Activated T-cell treated with anti-CD3 and anti-CD28 coated beads, Interleukin-2, amount 50 U/mL, for 24 hours (primary cell): Measurements from ENCODE around the gene SNAPC2.
A peak's percentile ranks its signal among the peaks of the same experiment; 100 is the strongest.

Source experiments
- DNase-seq: peaks from one replicate; pipeline ENCODE4 v3.0.0-alpha.2; 2020
- H3K27ac Mint-ChIP-seq: 2 replicates; pipeline ENCODE4 v1.8.0; 2020; ENCODE audit warnings: mild to moderate bottlenecking, mixed read lengths
- H3K27me3 Mint-ChIP-seq: 2 replicates; pipeline ENCODE4 v1.8.0; 2020; ENCODE audit warnings: mixed read lengths
- H3K36me3 Mint-ChIP-seq: 2 replicates; pipeline ENCODE4 v1.8.0; 2020; ENCODE audit warnings: low read depth, mixed read lengths
- H3K4me1 Mint-ChIP-seq: 2 replicates; pipeline ENCODE4 v1.8.0; 2020; ENCODE audit warnings: low read depth, mixed read lengths
- H3K4me3 Mint-ChIP-seq: 2 replicates; pipeline ENCODE4 v1.8.0; 2020; ENCODE audit warnings: mild to moderate bottlenecking, moderate library complexity, mixed read lengths
- H3K9me3 Mint-ChIP-seq: 2 replicates; pipeline ENCODE4 v1.8.0; 2020; ENCODE audit warnings: mixed read lengths

The SNAPC2 gene

DNA sequence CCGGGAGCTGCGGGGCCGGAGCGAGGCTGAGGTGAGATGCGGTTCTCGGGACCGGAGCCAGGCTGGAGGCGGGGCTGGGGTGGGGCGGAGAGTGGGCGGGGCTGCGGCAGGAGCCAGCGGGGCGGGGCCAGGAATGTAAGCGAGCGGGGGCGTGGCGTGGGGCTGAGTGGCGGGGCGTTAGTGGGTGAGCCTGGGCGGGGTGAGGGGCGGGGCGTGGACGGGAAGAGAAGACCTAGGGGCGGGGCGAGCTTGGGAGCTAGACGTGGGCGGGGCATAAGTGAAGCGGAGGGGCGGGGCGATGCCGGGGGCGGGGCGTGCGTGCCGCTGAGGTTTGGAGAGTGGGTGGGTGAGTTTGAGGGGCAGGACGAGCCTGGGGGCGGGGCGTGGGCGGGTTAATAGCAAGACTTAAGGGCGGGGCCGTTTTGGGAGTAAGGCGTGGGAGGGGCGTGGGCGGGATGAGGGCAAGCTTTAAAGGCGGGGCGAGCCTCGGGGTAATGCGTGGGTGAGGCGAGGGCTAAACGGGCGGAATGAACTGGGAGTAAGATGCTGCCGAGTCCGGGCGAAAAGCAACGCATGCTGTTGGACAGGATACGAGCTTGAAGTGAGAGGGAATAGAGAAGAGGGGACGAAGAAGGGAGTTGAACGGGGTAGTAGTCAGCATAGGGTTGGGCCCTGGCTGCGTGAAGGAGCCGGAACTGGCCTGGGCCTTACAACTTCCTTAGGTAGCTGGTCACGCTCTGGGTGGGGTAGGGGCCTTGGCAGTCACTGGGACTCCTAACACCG, 572 bp downstream of the SNAPC2 start:
- Mint-ChIP-seq H3K4me1 (peaks cover 36% of the 10 kb centered on the region), H3K27me3 (peaks cover 34% of the 10 kb centered on the region), H3K27ac (peak overlapping the region; percentile 92), H3K9me3 (no peaks in the 10 kb centered on the region), H3K36me3 (peaks cover 14% of the 10 kb centered on the region), H3K4me3 (peak overlapping the region; percentile 79)
- peak; percentile 98 for DNase-seq

- Mint-ChIP-seq H3K4me1 (peaks cover 36% of the 10 kb centered on the region), H3K9me3 (no peaks in the 10 kb centered on the region), H3K36me3 (peaks cover 16% of the 10 kb centered on the region), H3K27ac (peak overlapping the region; percentile 92), H3K4me3 (peak overlapping the region; percentile 79), H3K27me3 (peaks cover 30% of the 10 kb centered on the region)
- no peak for DNase-seq
Observed at GRCh38 chr19:7921302-7921966, 1.3 kb downstream of the SNAPC2 start.

DNA sequence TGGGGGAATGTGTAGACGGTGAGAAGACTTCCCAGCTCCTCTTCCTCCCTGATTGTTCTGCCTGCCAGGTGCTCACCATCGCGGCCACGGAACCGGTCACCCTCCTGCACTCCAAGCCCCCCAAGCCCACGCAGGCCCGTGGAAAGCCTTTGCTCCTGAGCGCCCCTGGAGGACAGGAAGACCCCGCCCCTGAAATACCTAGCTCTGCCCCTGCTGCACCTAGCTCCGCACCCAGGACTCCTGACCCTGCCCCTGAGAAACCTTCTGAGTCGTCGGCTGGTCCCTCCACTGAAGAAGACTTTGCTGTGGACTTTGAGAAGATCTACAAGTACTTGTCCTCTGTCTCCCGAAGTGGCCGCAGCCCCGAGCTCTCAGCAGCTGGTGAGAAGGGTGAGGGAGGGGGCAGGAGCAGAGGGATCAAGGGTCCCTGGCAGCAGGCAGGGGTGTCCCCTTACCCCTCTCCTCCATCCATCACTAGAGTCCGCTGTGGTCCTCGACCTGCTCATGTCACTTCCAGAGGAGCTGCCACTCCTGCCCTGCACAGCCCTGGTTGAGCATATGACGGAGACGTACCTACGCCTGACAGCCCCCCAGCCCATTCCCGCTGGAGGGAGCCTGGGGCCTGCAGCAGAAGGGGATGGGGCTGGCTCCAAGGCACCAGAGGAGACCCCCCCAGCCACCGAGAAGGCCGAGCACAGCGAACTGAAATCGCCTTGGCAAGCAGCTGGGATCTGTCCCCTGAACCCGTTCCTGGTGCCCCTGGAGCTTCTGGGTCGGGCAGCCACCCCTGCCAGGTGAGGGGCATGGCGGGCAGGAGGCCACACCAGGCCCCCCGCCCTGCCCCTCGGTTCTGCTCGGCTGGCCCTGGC, 2.1 kb downstream of the SNAPC2 start:
- H3K27ac Mint-ChIP-seq: no peak overlapping the region
- H3K4me1 Mint-ChIP-seq: peaks cover 35% of the 10 kb centered on the region
- H3K9me3 Mint-ChIP-seq: no peaks in the 10 kb centered on the region
- H3K27me3 Mint-ChIP-seq: peaks cover 26% of the 10 kb centered on the region
- no peak overlapping the region for H3K4me3 Mint-ChIP-seq
- no peak for DNase-seq
- H3K36me3 Mint-ChIP-seq: peaks cover 19% of the 10 kb centered on the region

DNA sequence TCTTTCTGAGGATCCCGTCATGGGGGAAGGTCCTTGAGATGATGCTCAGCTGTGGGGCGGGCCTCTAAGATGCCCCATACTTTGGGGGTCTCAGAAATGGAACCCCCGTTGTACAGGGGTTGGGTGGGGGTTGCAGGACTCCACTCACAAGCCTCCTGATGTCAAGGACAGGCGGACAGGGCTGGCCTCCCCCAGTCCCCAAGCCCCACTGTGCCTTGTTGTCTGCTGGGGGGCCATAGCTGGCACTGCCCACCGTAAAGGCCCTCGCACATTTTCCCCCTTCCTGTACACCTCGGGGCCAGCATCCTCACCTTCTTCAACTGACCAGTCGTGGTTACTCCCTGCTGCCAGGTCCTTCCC, 2.7 kb downstream of the SNAPC2 start:
- Mint-ChIP-seq H3K27me3 (peaks cover 23% of the 10 kb centered on the region), H3K4me1 (peaks cover 33% of the 10 kb centered on the region), H3K36me3 (peaks cover 22% of the 10 kb centered on the region), H3K27ac (no peak overlapping the region), H3K4me3 (no peak overlapping the region), H3K9me3 (no peaks in the 10 kb centered on the region)
- no peak for DNase-seq

DNA sequence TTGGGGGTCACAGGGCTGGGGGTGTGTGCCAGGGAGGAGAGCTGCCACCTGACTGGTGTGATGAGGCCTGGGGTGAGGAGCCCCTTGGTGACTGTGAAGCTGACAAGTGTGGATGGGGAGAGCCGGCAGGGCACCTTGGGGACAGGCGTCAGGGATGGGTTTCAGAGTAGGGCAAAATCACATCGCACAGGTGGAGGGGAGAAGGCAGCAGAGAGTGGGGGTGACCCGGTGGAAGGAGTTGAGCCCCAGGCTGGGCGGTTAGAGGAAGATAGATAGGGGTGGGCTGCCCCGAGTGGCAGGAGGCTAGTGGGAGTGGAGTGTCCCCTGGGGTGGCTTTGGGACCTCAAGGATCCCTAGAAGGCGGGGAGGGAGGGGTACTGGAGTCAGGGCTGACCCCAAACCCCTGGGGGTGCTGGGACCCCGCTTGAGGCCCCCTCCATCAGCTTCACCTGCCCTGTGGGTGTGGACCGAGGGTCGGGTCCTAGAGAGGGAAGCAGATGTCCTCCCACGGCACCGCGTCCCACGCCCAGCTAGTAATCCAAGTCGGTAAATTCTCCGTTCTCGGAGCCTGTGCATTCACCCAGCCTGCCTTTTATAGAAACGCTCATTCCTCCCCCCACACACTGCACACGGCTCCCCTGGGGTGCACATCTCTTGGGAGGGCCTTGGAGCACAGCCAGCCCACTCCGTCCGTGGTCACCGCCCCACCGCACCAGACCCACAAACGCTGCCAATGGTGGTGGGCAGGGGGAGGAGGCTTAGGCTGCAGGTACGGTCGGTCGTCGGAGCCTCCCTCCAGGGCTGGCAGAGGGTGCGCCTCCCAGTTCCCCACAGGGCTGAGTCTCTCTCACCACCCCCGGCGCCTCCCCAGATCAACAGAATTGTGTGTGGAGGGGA, 3.4 kb downstream of the SNAPC2 start:
- Mint-ChIP-seq H3K4me3 (no peak overlapping the region), H3K27me3 (peaks cover 16% of the 10 kb centered on the region), H3K36me3 (peaks cover 29% of the 10 kb centered on the region), H3K9me3 (no peaks in the 10 kb centered on the region), H3K27ac (peak overlapping the region; percentile 44), H3K4me1 (peaks cover 31% of the 10 kb centered on the region)
- DNase-seq: no peak

- no peaks in the 10 kb centered on the region for H3K9me3 Mint-ChIP-seq
- peaks cover 36% of the 10 kb centered on the region for H3K36me3 Mint-ChIP-seq
- H3K4me3 Mint-ChIP-seq: no peak overlapping the region
- H3K4me1 Mint-ChIP-seq: peaks cover 37% of the 10 kb centered on the region
- no peak for DNase-seq
- H3K27me3 Mint-ChIP-seq: peaks cover 9% of the 10 kb centered on the region
- H3K27ac Mint-ChIP-seq: peak overlapping the region; percentile 47
Observed at GRCh38 chr19:7924241-7924640, 4.1 kb downstream of the SNAPC2 start.

GRCh38 chr19:7924651-7925170, 4.6 kb downstream of the SNAPC2 start:
- H3K27me3 Mint-ChIP-seq: peaks cover 4% of the 10 kb centered on the region
- peaks cover 38% of the 10 kb centered on the region for H3K4me1 Mint-ChIP-seq
- peak overlapping the region; percentile 64 for H3K27ac Mint-ChIP-seq
- no peak for DNase-seq
- no peak overlapping the region for H3K4me3 Mint-ChIP-seq
- peaks cover 40% of the 10 kb centered on the region for H3K36me3 Mint-ChIP-seq
- H3K9me3 Mint-ChIP-seq: no peaks in the 10 kb centered on the region

DNA sequence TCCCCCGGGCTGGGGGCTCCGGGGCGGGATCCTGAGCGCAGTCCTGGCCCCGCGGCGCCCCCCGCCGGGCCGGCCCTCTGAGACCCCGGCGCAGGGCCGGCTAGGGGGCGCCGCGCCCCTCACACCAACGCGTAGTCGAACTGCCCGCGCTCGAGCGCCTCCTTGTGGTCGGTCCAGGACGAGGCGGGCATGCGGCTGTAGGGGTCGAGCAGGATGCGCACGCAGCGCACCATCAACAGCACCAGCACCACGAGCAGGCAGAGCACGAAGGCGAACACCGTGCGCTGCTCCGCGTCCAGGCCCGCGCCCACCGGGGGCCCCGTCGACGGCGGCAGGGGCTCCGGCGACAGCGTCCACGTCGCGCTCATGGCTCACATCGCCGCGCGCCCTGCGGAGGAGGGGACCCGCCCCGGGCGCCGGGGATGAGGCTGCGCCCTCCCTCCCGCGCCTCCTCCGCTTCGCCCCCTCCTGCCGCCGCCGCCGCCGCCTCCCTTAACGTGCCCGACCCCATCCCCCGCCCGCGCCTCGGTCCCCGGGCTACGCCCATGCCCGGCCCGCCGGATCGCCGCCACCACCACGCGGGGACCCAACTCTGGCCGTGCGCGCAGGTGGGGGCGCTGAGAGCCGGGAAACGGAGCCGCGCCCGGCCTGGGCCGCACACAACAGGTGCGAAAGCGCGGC, 5.2 kb downstream of the SNAPC2 start:
- peaks cover 45% of the 10 kb centered on the region for H3K36me3 Mint-ChIP-seq
- peak; percentile 85 for DNase-seq
- peak overlapping the region; percentile 90 for H3K27ac Mint-ChIP-seq

DNA sequence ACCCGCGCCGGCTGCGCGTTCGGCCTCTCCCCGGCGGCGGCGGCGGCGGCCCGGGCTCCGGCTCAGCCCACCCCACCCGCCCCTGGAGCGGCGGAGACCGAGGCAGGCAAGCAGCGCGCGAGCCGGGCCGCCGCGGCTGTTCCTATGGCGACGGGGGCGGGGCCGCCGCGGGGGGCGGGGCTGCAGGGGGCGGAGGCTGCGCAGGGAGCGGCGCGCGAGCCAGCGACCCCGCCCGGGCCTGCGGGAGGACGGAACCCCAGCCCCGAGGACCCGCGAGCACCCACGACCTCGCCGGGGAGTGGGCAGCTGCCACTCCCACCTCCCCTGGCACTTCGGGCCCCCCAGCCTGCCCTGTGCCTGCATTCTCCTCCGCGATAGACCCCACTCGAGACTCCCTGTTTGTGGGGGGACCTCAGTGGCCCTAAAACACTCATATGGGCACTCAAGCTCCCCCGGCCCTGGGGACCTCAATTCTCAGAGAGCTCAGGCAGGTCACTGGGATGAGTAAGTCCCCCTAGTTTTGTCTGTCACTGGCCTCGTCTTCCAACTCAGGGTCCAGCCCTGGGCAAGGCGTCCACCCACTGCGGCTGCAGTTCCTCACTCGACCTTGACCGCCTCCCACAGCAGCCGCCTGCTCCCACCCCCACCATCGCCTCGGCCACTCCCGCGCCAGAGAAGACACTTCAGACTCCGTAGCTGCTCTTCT, 6.0 kb downstream of the SNAPC2 start, which contains the start of gene CTXN1:
TSS of gene CTXN1 (minus strand) at position 115 of the 706 bp plus-strand sequence. CDS start 597 bp downstream, outside the sequence.
- H3K27ac Mint-ChIP-seq: peak within 1 kb of the TSS; percentile 90
- H3K4me1 Mint-ChIP-seq: peaks cover 40% of the 10 kb centered on the region
- H3K4me3 Mint-ChIP-seq: peak within 1 kb of the TSS; percentile 72
- DNase-seq: peak; percentile 88
- H3K27me3 Mint-ChIP-seq: no peaks in the 10 kb centered on the region
- no peaks in the 10 kb centered on the region for H3K9me3 Mint-ChIP-seq
- H3K36me3 Mint-ChIP-seq: peaks cover 53% of the 10 kb centered on the region

More for the DNA sequence above, 5.2 kb downstream of the SNAPC2 start:
- no peaks in the 10 kb centered on the region for H3K27me3 Mint-ChIP-seq
- H3K4me1 Mint-ChIP-seq: peaks cover 38% of the 10 kb centered on the region
- peak overlapping the region; percentile 72 for H3K4me3 Mint-ChIP-seq
- H3K9me3 Mint-ChIP-seq: no peaks in the 10 kb centered on the region

GRCh38 chr19:7926727-7927604, 6.8 kb downstream of the SNAPC2 start:
- peak overlapping the region; percentile 55 for H3K27ac Mint-ChIP-seq
- peaks cover 56% of the 10 kb centered on the region for H3K36me3 Mint-ChIP-seq
- H3K4me3 Mint-ChIP-seq: peak overlapping the region; percentile 62
- H3K9me3 Mint-ChIP-seq: no peaks in the 10 kb centered on the region
- peaks cover 33% of the 10 kb centered on the region for H3K4me1 Mint-ChIP-seq
- H3K27me3 Mint-ChIP-seq: no peaks in the 10 kb centered on the region
- DNase-seq: no peak

- Mint-ChIP-seq H3K36me3 (peaks cover 60% of the 10 kb centered on the region), H3K27me3 (no peaks in the 10 kb centered on the region), H3K27ac (no peak overlapping the region), H3K4me3 (no peak overlapping the region), H3K9me3 (no peaks in the 10 kb centered on the region), H3K4me1 (peaks cover 31% of the 10 kb centered on the region)
- peak; percentile 38 for DNase-seq
Observed at GRCh38 chr19:7927605-7928333, 7.6 kb downstream of the SNAPC2 start.
